HTERT RPE-1 (cell line): ENCODE results near the gene EIF4G3.
"Not testable (repeated sequence)": the region's sequence is repeated elsewhere in the genome, so short reads cannot be mapped to it uniquely, and the experiment has no call there.

Experiments used
- in situ Hi-C: fragments of 300-500 bp; cut with MboI; formaldehyde crosslinking; loops from 4 replicates; pipeline ENCODE4 v1.14.3; 2020; ENCODE audit warnings: low sequenced_read_pairs

EIF4G3 gene

DNA sequence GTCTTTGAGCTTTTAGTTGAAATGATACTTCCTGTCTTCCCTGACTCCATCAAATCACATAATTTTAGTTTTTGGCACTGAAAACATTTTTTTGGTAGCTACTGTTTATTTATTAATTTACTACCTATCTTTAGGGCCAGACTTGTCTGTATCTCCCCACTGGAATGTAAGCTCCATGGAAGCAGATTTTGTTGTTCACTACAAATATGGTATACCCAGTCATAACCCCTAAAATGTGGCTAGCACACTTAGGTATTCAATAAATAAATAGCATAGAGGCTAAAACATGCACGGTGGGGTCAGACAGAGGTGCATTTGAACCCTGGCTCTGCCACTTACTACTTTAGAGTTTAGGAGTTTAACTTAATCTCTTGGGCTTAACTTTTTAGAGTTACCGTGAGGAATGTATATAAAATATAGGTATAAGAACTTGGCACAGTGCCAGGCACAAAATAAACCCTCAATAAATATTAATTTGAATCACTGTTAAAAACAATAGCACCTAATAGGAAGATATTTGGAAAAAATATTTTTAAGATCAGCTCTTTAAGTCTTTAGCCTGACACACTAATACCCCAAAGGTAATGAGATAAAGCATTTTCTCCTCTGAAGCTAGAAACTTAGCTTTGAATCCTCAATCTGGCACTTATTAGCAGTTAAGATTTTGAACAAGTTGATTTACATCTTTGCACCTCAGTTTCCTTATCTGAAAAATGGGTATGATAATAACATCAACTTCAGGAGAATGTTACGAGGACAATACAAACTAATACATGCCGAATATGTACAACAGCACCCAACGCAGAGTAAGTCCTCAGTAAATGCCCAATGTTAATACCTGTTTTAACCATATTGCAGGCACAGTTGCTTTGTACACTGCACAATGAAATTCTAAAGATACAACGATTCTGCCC lies 330.0 kb downstream of the EIF4G3 start:
- in situ Hi-C loops, result no loop called here

DNA sequence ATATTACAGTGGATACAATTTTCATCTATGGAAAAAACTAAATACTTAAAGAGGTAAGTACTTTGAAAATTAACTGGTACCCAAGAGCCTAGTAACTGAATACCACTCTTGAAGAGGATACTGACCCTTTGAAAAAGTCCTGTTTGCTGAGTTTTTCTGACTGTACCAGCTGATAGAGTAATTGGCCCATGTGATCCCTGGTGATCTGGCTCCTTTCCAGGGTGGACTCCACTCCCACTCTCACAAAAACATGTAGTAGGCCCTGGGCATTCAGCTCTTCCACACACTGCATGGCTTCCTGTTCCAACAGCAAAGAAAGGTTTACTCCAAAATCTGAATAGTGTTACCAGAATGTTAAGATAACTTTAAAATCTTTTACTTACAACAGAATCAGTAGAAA lies 336.0 kb downstream of the EIF4G3 start:
- in situ Hi-C loops, result no loop called here

DNA sequence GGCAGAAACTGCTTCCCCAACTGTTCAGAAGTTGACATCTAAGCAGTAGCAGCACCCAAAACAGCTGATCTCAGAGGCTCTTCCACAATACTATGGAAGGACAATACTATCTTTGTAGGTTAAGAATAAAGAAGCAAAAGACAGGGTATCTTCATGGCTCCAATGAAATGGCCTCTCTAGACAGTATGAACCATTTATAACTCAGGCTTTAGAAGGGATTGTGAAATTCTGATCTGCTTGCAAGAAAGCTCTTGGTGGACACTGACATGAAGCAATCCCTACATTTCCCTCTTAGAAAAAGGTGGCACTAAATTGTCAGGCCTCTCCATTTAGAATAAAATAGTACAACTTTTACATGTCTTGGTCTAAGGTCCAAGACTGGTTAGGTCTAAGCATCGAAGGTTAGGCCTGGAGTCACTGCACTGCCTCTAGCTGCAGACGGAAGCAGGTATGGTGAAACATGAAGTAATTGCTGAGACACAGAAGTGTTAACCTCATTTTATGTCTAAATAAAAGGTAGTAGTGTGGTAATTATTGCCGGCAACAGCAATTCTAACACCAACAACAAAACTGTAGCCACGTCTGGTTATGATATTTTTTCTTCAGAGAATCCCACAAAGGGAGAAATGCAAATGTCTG lies 339.0 kb downstream of the EIF4G3 start:
- in situ Hi-C loops, result no loop called here

DNA sequence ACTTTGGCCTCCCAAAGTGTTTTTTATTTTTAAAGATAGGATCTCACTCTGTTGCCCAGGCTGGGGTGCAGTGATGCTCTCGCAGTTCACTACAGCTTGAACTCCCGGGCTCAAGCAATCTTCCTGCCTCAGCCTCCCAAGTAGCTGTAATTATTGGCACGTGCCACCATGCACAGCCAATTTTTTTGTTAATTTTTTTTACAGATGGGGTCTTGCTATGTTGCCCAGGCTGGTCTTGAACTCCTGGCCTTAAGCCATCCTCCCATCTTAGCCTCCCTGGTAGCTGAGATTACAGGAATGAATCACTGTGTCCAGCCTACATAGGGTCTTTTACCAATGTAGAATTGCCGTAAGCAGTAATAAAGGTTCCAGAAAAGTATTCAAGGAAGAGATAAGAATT lies 340.5 kb downstream of the EIF4G3 start:
- in situ Hi-C loops, result no loop called here

DNA sequence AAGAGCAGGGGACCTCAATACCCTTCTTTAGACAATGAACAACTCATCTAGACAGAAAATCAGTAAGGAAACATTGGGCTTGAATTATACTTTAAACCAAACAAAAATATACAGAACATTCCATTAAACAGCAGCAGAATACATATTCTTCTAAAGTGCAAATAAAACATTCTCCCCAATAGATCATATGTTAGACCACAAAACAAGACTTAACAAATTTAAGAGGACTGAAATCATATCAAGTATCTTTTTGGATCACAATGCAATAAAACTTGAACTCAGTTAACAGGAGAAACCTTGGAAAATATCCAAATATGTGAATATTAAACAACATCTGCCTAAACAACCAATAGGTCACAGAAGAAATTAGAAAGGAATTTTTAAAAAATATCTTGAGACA lies 341.9 kb downstream of the EIF4G3 start:
- in situ Hi-C loops, result no loop called here

DNA sequence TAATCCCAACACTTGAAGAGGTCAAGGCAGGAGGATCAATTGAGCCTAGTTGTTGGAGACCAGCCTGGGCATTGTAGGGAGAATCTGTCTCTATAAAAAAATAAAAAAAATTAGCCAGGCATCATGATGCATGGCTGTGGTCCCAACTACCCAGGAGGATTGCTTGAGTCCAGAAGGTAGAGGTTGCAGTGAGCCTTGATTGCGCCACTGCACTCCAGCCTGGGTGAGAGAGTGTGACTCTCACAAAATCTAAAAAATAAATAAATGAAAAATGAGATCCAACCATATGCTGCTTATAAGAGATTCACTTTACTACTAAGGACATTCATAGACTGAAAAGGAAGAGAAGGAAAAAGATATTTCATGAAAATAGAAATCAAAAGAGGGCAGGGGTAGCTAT lies 342.5 kb downstream of the EIF4G3 start:
- in situ Hi-C loops, result no loop called here

DNA sequence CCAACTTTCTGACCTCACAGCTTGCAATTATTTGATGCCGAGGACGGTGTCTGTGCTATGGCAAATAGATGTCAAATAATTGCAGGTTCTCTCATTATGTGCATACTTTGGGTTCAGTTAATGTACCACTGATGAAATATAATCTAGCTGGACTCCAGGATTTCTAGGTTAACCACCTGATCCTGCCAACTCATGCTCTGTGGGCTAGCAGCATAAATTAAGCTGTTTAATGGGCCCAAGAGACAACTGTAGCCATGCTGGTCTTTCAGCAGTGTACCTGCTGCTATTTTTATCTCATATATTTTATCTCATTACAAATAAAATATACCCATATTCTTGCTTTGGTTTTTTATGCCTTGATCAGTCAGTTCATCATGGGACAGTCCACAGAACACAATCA lies 346.3 kb downstream of the EIF4G3 start:
- in situ Hi-C loops, result no loop called here

DNA sequence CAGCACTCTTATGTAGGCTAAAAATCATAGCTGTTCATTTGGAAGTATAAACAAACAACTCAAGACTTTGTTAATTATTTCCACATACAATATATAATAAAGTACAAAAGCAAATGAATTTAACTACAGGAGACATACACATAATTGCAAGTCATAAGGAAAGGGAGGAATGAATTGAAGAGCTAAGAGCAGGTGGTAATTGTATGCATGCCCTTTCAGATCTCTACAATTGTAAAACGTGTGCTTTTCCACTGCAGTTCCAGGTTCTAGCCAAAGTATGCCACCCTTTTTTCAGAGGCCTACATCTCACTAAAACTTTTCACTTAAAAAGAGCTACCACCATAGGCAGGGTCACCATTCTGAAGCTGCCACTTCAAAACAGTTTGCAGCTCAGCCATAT lies 346.8 kb downstream of the EIF4G3 start:
- in situ Hi-C loops, result no loop called here

DNA sequence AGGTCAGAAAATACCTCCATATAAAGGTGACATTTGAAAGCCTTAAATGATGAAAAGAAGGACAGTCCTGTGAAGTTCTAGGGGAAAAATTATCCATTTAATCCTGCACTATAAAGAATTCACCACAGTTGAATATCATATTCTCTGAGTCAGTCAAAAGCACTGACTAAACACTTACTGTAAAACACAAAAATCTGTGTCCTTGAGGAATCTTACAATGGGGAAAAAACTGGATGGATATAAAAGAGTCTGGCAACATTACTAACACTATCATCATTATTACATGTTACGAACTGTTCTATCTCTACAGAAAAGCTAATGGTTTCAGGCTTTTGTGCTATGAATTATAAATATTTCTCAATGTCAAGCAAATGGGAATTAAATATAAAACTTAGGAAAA lies 347.2 kb downstream of the EIF4G3 start:
- in situ Hi-C loops, result no loop called here

DNA sequence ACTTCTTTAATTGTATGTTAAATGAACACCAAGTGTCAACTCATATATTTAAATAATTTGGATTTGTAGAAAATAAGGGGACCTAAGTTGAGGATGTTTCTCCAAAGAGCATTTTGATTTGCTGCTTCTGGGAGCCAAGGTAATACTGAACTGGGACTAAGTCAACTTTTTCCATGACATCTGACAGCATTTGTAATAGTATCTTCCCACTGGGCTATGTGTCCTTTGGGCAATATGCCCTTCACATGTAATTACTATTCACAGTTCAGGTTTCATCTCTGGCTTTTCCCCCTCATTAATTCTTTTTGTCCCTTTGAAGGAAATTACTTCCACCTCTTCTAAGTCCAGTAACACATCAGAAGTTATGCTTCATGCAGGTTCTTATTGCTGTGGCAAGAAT lies 352.9 kb downstream of the EIF4G3 start:
- in situ Hi-C loops, result no loop called here

DNA sequence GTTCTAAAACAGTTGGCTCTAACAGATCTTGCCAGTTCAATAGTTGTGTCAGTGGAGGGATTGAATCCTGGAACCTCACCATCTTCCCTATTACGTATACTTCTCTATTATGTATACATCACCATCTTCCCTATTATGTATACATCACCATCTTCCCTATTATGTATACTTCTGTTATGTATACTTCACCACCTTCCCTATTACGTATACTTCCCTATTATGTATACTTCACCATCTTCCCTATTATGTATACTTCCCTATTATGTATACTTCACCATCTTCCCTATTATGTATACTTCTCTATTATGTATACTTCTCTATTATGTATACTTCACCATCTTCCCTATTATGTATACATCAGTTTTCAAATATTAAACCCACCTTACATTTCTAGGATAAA lies 355.2 kb downstream of the EIF4G3 start:
- in situ Hi-C loops, result no loop called here

DNA sequence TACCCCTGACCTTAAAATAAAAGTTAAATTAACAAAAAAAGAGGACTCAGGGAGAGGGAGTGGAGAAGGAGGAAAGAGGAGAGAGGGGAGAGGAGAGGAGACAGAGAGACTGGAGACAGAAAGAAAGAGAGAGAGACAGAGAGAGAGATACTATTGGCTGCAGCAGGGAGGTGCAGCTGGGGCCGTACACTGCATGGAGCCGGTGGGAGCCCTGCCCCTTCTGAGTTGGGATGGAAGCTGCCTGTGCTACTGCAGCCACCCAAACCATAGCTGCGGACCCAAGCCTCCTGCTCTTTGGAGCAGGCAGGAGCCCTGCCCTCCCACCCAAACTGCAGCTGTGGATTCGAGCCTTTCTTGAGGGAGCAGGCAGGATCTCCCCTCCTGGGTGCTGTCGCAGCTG lies 356.9 kb downstream of the EIF4G3 start:
- in situ Hi-C loops, result no loop called here

DNA sequence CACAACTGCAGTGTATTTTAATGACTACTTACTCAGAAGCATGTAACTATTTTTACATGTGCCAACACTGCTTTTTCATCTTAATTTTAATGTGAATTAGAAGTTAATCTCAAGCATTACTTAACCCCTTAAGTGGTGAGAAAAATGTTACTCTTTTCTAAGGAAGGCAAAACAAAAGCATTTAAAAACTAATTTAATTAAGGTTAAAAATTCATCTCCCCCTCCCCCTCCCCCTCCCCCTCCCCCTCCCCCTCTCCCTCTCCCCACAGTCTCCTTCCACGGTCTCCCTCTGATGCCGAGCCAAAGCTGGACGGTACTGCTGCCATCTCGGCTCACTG lies 362.2 kb downstream of the EIF4G3 start:
- in situ Hi-C loops, result no loop called here

DNA sequence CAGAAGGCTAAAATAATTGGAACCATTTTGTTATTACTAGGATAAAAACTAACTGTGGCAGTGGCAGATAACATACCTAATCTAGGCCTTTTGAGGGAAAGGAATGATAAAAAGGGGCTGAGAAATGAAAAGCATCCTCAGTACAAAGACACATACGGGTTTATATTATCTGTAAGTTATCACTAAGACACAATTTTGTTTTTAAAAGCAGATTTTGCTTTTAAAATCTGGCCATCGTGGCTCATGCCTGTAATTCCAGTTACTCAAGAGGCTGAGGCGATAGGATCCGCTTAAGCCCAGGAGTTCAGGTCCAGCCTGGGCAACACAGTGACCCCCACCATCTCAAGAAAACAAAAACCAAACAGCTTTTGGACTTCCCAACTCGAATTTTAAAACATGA lies 364.8 kb downstream of the EIF4G3 start:
- in situ Hi-C loops, result no loop called here

DNA sequence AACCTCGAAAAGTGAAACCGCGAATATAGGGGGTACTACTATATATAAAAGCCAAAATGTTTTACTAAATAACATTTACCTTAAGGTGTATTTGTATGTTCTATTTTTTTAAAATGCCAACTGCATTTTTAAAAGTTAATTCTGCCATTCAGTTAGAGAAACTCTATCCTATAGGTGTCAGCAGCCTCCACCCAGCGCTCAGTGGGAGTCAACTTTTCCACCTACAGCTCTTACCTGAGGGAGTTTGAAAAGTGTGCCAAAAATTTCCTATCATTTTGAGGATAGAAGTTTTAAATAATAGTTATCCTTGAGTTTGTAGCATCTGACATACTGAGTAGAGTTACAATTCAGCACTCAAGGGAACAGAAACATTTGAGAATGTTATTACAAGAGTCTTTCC lies 383.5 kb downstream of the EIF4G3 start:
- in situ Hi-C loops, result no loop called here

DNA sequence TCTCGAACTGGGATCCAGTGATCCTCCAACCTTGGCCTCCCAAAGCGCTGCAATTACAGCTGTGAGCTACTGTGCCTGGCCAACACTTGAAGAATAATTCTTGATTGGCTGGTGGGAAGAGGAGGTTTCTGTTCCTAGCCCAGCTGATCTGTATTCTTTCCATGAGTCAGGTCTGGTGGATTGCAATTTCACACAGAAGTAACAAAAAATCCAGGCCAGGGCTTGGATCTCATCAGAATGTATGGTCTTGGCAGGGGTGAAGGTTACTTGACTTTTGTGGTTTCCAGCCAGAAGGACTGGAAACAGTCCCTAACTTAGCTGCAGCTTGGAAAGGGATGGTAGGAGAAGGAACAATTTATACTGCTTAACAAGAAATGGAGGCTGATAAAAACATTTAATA lies 384.5 kb downstream of the EIF4G3 start:
- in situ Hi-C loops, result no loop called here

DNA sequence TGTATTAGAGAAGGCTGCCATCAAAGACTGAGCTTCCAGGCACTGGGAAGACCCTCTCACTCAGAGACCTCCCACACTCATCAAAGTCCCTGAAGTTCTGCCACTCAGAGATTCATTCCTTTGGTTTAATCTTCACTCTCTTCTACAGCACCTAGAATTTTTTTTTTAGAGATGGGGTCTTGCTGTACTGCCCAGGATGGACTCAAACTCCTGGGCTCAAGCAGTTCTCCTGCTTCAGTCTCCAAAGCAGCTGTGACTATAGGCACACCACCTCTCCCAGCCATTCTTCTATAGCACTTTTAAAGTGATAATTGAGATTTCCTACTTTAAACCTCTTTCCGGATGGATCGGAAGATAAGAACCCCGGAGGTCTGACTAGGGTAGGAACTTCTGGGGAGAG lies 385.9 kb downstream of the EIF4G3 start:
- in situ Hi-C loops, result no loop called here

DNA sequence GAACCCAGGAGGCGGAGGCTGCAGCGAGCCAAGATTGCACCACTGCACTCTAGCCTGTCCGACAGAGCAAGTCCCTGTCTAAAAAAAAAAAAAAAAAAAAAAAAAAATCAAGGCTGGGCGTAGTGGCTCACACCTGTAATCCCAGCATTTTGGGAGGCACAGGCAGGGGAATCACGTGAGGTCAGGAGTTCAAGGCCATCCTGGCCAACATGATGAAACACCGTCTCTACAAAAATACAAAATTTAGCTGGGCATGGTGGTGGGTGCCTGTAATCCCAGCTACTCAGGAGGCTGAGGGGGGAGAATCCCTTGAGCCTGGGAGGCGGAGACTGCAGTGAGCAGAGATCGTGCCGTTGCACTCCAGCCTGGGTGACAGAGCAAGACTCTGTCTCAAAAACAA lies 387.1 kb downstream of the EIF4G3 start:
- in situ Hi-C loops, result not testable (repeated sequence)

DNA sequence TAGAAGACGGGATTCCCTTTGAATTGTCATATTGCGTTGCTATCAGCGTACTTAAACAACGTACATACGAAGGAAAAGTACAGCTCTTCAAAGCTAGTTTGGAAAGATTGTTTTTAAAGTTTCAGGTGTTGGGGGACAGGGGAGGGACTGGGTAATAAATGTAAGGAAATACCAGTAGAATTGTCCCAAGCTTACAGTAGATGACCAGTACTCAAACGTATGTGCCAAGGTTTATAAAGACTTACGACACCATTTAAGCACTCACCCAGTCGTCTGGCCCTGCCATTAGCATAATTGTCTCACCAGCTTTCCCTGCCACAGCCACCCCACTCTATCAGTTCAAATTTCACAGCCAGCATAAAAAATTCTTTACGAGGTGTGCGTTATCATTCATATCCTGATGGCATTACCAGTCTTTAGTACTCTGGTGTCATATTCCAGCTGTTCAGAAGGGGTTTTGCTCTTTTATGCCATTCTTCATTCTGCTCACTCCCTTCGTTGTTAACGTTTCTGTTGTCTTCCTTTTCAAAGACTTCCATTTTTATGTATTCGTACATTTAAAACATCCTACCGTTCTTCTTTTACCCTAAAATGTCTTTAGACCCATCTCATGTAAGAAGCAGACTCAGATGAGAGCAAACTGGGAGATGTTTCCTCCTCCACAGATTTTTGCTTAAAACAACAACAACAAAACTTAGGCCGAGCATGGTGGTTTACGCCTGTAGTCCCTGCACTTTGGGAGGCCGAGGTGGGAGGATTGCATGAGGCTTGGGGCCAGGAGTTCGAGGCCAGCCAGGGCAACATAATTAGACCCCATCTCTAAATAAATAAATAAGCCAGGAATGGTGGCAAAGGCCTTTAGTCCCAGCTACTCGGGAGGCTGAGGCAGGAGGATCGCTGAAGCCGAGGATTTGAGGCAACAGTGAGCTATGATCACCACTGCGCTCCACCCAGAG lies 388.6 kb downstream of the EIF4G3 start:
- in situ Hi-C loops, result no loop called here

DNA sequence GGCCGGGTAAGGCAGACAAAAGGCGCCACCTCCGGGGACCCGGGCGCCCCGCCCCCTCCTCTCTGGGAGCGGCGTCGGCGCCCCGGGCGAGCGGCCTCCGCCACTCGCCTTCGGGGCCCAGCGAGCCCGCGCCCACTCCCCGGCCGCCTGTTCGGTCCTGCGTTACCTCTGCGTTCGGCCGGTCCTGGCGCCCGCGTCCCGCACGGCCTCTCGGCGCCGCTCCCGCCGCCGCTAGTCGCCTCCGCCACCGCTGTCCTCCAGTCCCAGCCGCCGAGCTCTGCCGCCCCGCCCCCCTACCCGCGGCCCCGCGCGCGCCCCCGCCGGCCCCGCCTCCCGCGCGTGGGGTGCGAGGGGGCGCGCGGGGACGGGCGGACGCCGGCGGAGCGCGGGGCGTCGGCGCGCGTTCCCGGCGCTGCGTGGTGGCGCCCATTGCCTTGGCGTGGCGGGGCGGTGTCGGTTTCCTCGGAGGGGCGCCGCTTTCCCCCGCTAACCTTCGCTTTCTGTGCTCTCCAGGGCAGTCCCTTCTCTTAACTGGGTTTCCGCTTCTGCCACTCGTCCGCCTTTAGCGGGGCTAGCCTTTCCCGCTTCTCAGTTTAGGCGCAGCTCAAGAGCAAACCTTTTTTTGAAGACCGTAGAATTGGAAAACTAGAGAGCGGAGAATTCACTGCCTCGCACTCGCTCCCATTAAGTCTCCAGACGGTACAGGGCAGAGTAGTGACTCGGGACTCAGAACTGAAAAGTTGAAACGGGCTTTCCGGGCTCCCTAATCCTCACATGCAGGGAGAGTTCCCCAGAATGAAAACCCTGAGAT lies 389.5 kb downstream of the EIF4G3 start, which contains the start of gene HP1BP3:
Gene HP1BP3, minus strand, starts transcription at position 279 of the 811 bp plus-strand sequence. CDS start 6,867 bp downstream, outside the sequence.
- in situ Hi-C loops, result no loop called here
